Thyroid gland (tissue), 4 donors: Measurements from ENCODE around the gene DCUN1D2. TPM values are rescaled to one million over a fixed set of nuclear protein-coding genes. Genes with fewer than 3 reads are reported as not detected.

ENCODE experiments used
- DNase-seq, 2 donors: peaks; one replicate each; pipeline ENCODE4 v3.0.0-alpha.2; 2019
- H3K27ac ChIP-seq, 3 donors: fragments of 200-600 bp; sonication (generic); 1 replicate in 2 of 3; 2 replicates in 1 of 3; pipeline ENCODE4 v1.5.1; 2016 to 2019; ENCODE audit warnings: mild to moderate bottlenecking in 1 of 3, moderate library complexity in 1 of 3
- H3K27me3 ChIP-seq: fragments of 200-600 bp; sonication (generic); one replicate; pipeline ENCODE4 v1.5.1; 2019
- H3K36me3 ChIP-seq, 2 donors: fragments of 200-600 bp; sonication (generic); one replicate each; pipeline ENCODE4 v1.5.1; 2016 to 2019
- H3K4me1 ChIP-seq, 2 donors: fragments of 200-600 bp; sonication (generic); one replicate each; pipeline ENCODE4 v1.5.1; 2017 to 2019
- H3K4me3 ChIP-seq, 3 donors: fragments of 200-600 bp; sonication (generic); replicated peaks in 1 of 3; 1 replicate in 2 of 3; 2 replicates in 1 of 3; pipeline ENCODE4 v1.5.1; 2016; ENCODE audit warnings: mild to moderate bottlenecking in 1 of 3
- H3K9me3 ChIP-seq: fragments of 200-600 bp; sonication (generic); one replicate; pipeline ENCODE4 v1.5.1; 2017
- POLR2A ChIP-seq, 2 donors: fragments of 450-650 bp; IDR thresholded peaks; one replicate each; pipeline ENCODE4 v1.6.1; 2017; ENCODE audit warnings: antibody characterized with exemption in 2 of 2, mild to moderate bottlenecking in 2 of 2, moderate library complexity in 1 of 2
- WGBS, 2 donors: methylation state at CpG; one replicate each; pipeline ENCODE4 v1.1.5; 2017; 5-methylcytosine and 5-hydroxymethylcytosine counted together
- intact Hi-C: fragments of 100-400 bp; cut with DNase I; formaldehyde crosslinking; loops from one replicate; pipeline ENCODE4 v1.15.1; 2023
- total RNA-seq, 4 donors: library from RNA; depleted of rRNA; stranded (reverse); fragments of >200 nt; gene quantifications; one replicate each; pipeline ENCODE4 v1.2.3, GENCODE V29; 2016
- TF ChIP-seq, protein P1 (sequence below), 6 experiments: fragments of 200-600 bp in 3 of 6; fragments of 450-650 bp in 3 of 6; sonication (generic) in 3 of 6; IDR thresholded peaks; one replicate each; pipeline ENCODE4 v1.5.1; 2016 to 2019; ENCODE audit warnings: antibody characterized with exemption in 6 of 6, mild to moderate bottlenecking in 2 of 6, inconsistent platforms in 1 of 6, moderate library complexity in 1 of 6

The DCUN1D2 gene
- total RNA-seq, 4 donors from 2014 or later, result 8.8 to 15.3 (median 10.4) TPM

- no peaks in the 10 kb centered on the region for H3K36me3 ChIP-seq
- TF ChIP-seq POLR2A (IDR thresholded peaks at IDR 0.05), result no peak
- TF ChIP-seq, protein P1, sequence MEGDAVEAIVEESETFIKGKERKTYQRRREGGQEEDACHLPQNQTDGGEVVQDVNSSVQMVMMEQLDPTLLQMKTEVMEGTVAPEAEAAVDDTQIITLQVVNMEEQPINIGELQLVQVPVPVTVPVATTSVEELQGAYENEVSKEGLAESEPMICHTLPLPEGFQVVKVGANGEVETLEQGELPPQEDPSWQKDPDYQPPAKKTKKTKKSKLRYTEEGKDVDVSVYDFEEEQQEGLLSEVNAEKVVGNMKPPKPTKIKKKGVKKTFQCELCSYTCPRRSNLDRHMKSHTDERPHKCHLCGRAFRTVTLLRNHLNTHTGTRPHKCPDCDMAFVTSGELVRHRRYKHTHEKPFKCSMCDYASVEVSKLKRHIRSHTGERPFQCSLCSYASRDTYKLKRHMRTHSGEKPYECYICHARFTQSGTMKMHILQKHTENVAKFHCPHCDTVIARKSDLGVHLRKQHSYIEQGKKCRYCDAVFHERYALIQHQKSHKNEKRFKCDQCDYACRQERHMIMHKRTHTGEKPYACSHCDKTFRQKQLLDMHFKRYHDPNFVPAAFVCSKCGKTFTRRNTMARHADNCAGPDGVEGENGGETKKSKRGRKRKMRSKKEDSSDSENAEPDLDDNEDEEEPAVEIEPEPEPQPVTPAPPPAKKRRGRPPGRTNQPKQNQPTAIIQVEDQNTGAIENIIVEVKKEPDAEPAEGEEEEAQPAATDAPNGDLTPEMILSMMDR (IDR thresholded peaks at IDR 0.05), result no peak
- H3K4me3 ChIP-seq, result peak overlapping the region; percentile 13 to 98 (median 63)
- no peaks in the 10 kb centered on the region for H3K27me3 ChIP-seq
- 6 to 11% methylated on average over 22 of the region's 22 CpGs for WGBS, 2 donors
- intact Hi-C loops, result loop anchor here (10.0 kb wide), 1 partner anchor 73 kb away; no protein-coding TSS in a partner anchor
- H3K9me3 ChIP-seq, result no peaks in the 10 kb centered on the region
- peak overlapping the region in 2 of 3 donors; percentile 69 to 71 for H3K27ac ChIP-seq
- peaks cover 28 to 32% of the 10 kb centered on the region in 2 donors for H3K4me1 ChIP-seq
- DNase-seq, result no peak
Observed at GRCh38 chr13:113491418-113491883, 940 bp upstream of the DCUN1D2 start.

DNA sequence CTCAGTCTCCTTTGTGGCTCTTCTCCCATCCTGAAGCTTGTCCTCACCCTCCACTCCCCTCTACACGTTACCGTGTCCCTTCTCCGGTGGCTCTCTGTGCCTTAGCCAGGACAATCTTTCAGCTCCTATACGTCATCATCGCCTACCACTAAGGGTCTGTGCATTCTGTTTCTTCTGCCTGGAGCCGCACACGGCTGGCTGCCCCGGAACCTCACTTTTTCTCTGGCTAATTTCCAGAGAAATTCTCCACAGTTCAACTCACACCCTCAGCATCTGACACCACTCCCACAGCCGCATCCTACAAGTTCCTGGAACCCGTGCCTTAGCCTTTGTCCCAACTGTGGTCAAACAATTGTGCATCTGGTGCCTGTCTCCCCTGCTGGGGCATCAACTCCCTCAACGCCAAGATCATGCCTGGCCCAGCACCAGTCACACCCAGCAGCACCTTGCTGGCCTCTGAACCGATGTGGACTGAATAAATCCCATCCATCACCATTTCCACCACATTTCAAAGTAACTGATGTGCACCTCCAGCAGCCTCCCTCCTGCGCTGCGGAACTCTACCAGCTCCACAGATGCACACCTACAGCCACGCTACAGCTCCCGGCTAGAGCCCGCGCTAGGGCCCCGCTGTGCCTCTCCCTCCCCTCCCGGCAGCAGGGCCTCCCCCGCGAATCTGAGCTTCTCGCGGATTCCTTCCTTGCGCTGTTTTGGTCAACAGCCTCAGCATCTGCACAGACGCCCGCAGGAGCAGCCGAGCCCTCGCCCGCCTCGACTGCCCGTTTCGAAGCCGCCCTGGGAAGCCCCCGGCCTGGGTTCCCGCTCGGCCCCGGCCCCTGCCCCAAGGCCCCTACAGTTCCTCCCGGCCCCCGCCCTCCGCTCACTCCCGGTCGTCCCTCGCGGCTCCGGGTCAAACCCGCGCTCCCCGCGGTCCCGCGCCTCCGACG, 689 bp downstream of the DCUN1D2 start:
- peak overlapping the region in 2 of 3 donors; percentile 69 to 71 for H3K27ac ChIP-seq
- TF ChIP-seq POLR2A (IDR thresholded peaks at IDR 0.05), result no peak
- TF ChIP-seq, protein P1 (IDR thresholded peaks at IDR 0.05), result no peak
- no peaks in the 10 kb centered on the region for H3K27me3 ChIP-seq
- H3K4me3 ChIP-seq, result peak overlapping the region; percentile 13 to 98 (median 63)
- intact Hi-C loops, result loop anchor here (10.0 kb wide), 1 partner anchor 75 kb away; no protein-coding TSS in a partner anchor
- H3K36me3 ChIP-seq, result no peaks in the 10 kb centered on the region
- no peaks in the 10 kb centered on the region for H3K9me3 ChIP-seq
- 6 to 9% methylated on average over 26 to 39 of the region's 54 CpGs for WGBS, 2 donors
- H3K4me1 ChIP-seq, result peaks cover 28 to 32% of the 10 kb centered on the region in 2 donors
- peak; percentile 21 to 27 for DNase-seq

DNA sequence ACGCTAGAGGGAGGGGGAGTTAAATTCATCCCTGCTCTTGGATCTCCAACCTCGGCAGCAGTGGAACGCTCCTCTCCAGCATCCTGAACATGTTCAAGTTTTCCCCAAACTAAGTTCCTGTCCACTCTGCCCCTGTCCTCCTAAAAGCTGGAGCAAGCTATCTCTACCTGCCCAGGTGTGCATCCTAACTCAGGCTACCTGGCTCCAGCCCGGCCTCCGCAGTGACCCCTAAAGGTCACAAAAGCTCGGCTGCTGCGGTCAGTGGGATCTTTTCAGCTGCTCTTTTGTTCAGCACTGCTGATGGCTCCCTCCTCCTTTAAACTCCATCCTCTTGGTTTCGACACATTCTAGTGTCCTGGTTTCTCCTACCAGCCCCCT, 1.4 kb downstream of the DCUN1D2 start:
- Histone ChIP-seq H3K4me1 (peaks cover 28 to 32% of the 10 kb centered on the region in 2 donors), H3K36me3 (no peaks in the 10 kb centered on the region), H3K27me3 (no peaks in the 10 kb centered on the region), H3K27ac (no peak overlapping the region), H3K4me3 (peak overlapping the region in 1 of 3 donors; percentile 98), H3K9me3 (no peaks in the 10 kb centered on the region)
- DNase-seq, result no peak
- intact Hi-C loops, result no loop called here
- no peak for TF ChIP-seq POLR2A (IDR thresholded peaks at IDR 0.05)
- TF ChIP-seq, protein P1 (IDR thresholded peaks at IDR 0.05), result no peak
- 65% methylated on average over 8 of the region's 8 CpGs for WGBS, 2 donors

DNA sequence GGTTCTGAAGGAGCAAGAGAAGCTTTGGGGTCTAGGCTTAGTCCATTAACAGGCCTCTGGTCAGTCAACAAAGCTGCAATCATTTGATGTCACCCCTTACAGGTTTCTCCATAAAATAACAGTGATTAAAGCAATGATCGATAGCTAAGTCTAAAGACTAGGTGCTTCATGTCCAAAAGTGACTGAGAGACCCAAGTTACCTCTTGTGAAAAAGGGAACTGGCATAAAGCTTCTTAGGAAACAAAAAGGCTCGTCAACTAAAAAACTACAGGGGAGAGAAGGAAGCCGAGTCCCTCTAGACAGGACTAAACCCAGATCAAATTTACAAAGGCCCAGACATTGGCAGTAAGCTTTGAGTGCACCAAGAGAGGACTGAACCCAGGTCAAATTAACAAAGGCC, 2.2 kb downstream of the DCUN1D2 start:
- 94% methylated on average over 3 of the region's 3 CpGs for WGBS, 2 donors
- DNase-seq, result no peak
- H3K4me1 ChIP-seq, result peaks cover 28 to 32% of the 10 kb centered on the region in 2 donors
- intact Hi-C loops, result no loop called here
- H3K9me3 ChIP-seq, result no peaks in the 10 kb centered on the region
- no peaks in the 10 kb centered on the region for H3K27me3 ChIP-seq
- no peak overlapping the region for H3K27ac ChIP-seq
- no peaks in the 10 kb centered on the region for H3K36me3 ChIP-seq
- TF ChIP-seq POLR2A (IDR thresholded peaks at IDR 0.05), result no peak
- TF ChIP-seq, protein P1 (IDR thresholded peaks at IDR 0.05), result no peak
- no peak overlapping the region for H3K4me3 ChIP-seq

- no peaks in the 10 kb centered on the region for H3K9me3 ChIP-seq
- intact Hi-C loops, result no loop called here
- H3K4me1 ChIP-seq, result peaks cover 17% of the 10 kb centered on the region in 2 donors
- TF ChIP-seq POLR2A (IDR thresholded peaks at IDR 0.05), result no peak
- TF ChIP-seq, protein P1 (IDR thresholded peaks at IDR 0.05), result no peak
- WGBS, 2 donors, result 82 to 94% methylated on average over 4 of the region's 4 CpGs
- no peak overlapping the region for H3K4me3 ChIP-seq
- no peaks in the 10 kb centered on the region for H3K27me3 ChIP-seq
- no peak for DNase-seq
- no peak overlapping the region for H3K27ac ChIP-seq
- H3K36me3 ChIP-seq, result no peaks in the 10 kb centered on the region
Observed at GRCh38 chr13:113486698-113487097, 3.8 kb downstream of the DCUN1D2 start.
